GM19239 (cell line): ENCODE data around the gene SMG7.

Source experiments
- DNase-seq: peaks from one replicate; pipeline ENCODE4 v3.0.0; 2011; ENCODE audit warnings: low spot score; ENCODE audit not compliant: insufficient read length
- FAIRE-seq: peaks from 2 replicates; lab custom pipeline; 2011; peaks lifted over from hg19 to GRCh38; lab: Jason Lieb, UNC

The SMG7 gene

GRCh38 chr1:183470147-183470960, 1.9 kb upstream of the SMG7 start:
- FAIRE-seq = peak; percentile 86

GRCh38 chr1:183470961-183471742, 1.1 kb upstream of the SMG7 start:
- DNase-seq (peak; percentile 20), FAIRE-seq (no peak)

More at GRCh38 chr1:183470147-183470960, 1.9 kb upstream of the SMG7 start:
- DNase-seq = peak; percentile 35

DNA sequence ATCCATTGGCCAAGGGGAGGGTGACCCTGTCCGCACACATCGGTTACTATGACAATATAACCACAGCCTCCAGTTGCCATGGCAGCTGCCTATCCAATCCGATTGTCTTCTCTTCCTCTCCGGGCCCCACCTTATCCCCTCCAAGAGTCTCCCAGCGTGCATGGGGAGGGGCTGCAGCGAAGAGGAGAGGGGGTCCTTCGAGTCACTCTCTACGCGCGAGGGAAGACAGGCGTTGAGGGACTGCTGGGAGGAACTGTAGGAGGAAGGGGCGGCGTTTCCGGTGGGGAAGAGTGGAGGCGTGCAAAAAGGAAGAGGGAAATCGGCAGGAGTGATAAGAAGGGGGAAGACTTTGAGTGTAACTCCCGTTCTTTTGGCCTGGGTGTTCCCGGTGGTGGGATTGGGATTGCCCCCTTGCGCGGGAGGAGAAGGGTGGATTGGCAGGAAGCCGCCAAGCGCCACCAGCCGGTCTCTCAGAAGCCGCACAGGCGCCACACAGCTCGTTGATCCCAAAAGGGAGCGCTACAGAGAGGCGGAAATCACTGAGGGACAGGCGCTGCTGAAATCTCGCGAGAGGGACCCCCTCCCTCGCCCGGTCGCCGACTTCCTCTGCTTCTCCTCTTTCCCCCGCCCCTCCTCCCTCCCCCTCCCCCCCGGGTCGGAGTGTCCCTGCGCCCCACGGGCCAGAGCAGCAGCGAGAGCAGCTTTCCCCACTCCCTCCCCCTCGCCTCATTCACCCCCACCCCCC, 384 bp upstream of the SMG7 start:
- FAIRE-seq (peak; percentile 92), DNase-seq (peak; percentile 67)

DNA sequence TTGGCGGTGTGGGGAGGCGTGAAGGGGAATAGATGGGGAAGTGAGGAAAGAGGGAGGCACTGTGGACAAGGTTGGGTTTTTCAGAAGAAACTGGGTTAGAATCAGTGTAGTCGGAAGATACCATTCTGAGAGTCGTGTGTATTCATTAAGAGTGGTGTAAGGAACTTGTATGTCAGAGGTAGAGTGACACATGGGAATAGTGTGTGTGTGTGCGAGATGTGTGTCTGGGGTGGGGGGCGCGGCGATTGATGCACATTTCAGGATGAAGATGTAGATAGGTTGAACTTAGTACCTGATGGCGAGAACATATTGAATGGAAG, 878 bp downstream of the SMG7 start:
- FAIRE-seq (peak; percentile 8), DNase-seq (no peak)

GRCh38 chr1:183476081-183476480, 3.8 kb downstream of the SMG7 start:
- no peak for DNase-seq
- no peak for FAIRE-seq

- DNase-seq (peak; percentile 13), FAIRE-seq (peak; percentile 90)
These were observed 5.9 kb downstream of the SMG7 start for GRCh38 chr1:183477986-183478781.

GRCh38 chr1:183480971-183481441, 8.7 kb downstream of the SMG7 start:
- FAIRE-seq (peak; percentile 84), DNase-seq (no peak)

- FAIRE-seq = no peak
These were observed 10.9 kb downstream of the SMG7 start for GRCh38 chr1:183483224-183483623.

GRCh38 chr1:183484254-183484653, 12.0 kb downstream of the SMG7 start:
- FAIRE-seq (no peak), DNase-seq (no peak)

More at GRCh38 chr1:183483224-183483623, 10.9 kb downstream of the SMG7 start:
- DNase-seq = no peak

DNA sequence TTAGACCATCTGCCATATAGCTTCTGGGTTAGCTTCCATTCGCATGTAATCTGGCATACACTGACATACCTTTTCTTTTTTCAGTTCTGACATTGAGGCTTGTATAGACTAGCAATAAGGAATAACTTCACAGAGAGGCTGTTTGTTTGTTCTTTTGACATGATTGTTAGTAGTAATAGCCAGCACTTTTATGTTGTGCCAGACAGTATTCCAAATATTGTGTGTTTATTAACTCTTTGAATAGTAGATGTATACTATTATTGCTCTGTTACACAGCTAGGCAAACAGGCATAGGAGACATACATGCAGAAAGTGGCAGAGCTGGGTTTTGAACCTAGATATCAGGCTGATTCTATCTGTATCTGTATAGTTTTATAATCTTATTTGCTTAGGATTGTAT, 12.6 kb downstream of the SMG7 start:
- no peak for DNase-seq
- no peak for FAIRE-seq

DNA sequence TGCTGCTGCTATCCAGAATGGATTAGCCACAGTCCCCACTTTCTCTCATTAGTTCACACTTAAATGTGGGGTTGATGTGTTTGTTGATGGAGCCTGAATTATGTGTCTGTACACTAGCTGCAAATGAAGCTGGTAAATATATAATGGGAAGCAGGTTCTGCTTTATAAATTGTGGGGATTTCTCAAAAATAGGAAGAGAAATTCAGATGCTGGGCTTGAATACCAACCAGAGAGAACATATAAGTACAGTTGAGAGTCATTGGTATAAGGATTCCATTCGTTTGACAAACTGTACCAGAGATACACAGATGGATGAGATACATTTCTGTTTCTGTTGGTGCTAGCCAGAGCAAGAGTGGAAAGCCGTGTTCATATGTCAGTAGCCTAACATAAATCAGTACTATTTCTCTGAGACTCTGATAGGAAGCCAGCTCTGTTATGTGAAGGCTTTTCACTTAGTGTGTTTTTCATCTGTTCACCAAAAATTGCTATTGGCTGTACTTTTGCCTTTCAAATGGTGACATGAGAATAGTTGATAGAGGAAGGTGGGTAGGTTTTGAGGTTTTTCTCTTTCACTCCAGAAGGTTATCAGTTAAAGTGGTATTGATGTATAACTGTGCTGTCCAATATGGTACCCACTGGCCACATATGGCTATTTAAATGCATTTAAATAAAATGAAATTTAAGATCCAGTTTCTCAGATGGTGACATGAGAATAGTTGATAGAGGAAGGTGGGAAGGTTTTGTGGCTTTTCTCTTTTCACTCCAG, 15.6 kb downstream of the SMG7 start:
- no peak for DNase-seq
- no peak for FAIRE-seq

DNA sequence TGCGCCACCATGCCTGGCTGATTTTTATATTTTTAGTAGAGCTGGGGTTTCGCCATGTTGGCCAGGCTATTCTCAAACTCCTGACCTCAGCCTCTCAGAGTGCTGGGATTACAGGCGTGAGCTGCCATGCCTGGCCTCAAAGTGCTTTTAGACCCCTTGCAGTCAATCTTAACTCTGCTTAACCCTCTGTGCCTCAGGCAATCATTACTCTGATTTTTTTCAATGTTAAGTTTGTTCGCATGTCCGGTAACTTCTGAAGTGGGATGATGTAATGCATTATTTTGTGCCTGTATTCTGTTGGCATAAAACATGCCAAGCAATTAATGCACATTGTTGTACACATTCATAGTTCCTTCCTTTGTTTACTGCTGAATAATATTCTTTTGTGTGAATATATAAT, 18.6 kb downstream of the SMG7 start:
- DNase-seq (no peak), FAIRE-seq (no peak)

DNA sequence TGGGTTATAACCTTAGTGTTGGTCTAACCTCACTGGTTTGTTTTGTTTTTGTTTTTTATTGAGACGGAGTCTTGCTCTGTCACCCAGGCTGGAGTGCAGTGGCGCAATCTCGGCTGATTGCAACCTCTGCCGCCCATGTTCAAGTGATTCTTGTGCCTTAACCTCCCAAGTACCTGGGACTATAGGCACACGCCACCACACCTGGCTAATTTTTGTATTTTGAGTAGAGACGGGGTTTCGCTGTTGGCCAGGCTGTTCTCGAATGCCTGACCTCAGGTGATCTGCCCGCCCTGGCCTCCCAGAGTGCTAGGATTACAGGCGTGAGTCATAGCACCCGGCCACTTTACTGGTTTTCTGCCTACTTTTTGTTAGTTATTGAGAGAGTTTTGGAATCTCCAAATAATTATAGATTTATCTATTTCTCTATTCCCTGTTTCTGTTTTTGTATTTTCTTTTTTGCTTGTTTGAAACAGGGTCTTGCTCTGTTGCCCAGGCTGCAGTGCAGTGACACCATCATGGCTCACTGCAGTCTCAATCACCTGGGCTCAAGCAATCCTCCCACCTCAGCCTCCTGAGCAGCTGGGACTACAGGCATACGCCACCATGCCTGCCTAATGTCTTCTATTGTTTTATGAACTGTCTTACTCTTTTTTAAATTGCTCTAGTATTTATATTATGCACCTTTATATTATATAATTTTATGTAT, 21.4 kb downstream of the SMG7 start:
- DNase-seq = no peak
- FAIRE-seq = no peak

DNA sequence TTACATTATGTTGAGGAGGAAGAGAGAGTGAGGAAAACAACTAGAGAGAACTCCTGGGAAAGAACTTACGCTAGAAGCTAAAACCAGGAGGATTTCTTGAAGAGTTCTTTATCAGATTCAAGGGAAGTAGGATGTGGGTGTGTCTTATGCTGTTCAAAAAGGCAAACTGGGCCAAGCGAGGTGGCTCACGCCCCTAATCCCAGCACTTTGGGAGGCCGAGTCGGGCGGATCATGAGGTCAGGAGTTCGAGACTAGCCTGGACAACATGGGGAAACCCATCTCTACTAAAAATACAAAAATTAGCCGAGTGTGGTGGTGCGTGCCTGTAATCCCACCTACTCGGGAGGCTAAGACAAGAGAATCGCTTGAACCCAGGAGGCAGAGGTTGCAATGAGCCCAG, 23.1 kb downstream of the SMG7 start:
- FAIRE-seq (peak; percentile 4), DNase-seq (no peak)

GRCh38 chr1:183497218-183497617, 24.9 kb downstream of the SMG7 start:
- DNase-seq = no peak
- FAIRE-seq = no peak

GRCh38 chr1:183498342-183498991, 26.2 kb downstream of the SMG7 start:
- DNase-seq (no peak), FAIRE-seq (peak; percentile 62)

GRCh38 chr1:183505454-183506089, 33.3 kb downstream of the SMG7 start:
- FAIRE-seq = peak; percentile 42
- no peak for DNase-seq

- no peak for DNase-seq
- no peak for FAIRE-seq
These were observed 34.3 kb downstream of the SMG7 start for GRCh38 chr1:183506561-183506960.
